HG03575 (cell line): ENCODE measurements around the gene HERC2.

Experiments used
- ATAC-seq: cut with Tn5 transposase; IDR thresholded peaks from one replicate; pipeline ENCODE4 v1.9.1; 2021; ENCODE audit not compliant: unreplicated experiment, insufficient number of reproducible peaks, low FRiP score; ENCODE audit errors: extremely low read depth

HERC2 gene

GRCh38 chr15:28086175-28086703 is 235.7 kb downstream of the HERC2 start:
- ATAC-seq: peak; percentile 74

GRCh38 chr15:28085489-28086174 is 236.3 kb downstream of the HERC2 start:
- no peak for ATAC-seq

- no peak for ATAC-seq
Observed at GRCh38 chr15:28084547-28084946, 237.4 kb downstream of the HERC2 start.

GRCh38 chr15:28082891-28083684 is 238.9 kb downstream of the HERC2 start:
- ATAC-seq: no peak

GRCh38 chr15:28081594-28081993 is 240.4 kb downstream of the HERC2 start:
- no peak for ATAC-seq

GRCh38 chr15:28080386-28080785 is 241.6 kb downstream of the HERC2 start:
- ATAC-seq: no peak

- ATAC-seq: no peak
Observed at GRCh38 chr15:28079313-28079969, 242.5 kb downstream of the HERC2 start.

GRCh38 chr15:28078191-28078719 is 243.7 kb downstream of the HERC2 start:
- no peak for ATAC-seq

GRCh38 chr15:28075573-28075972 is 246.4 kb downstream of the HERC2 start:
- ATAC-seq: no peak

- ATAC-seq: no peak
Observed at GRCh38 chr15:28068930-28069329, 253.0 kb downstream of the HERC2 start.

- no peak for ATAC-seq
Observed at GRCh38 chr15:28066231-28066630, 255.7 kb downstream of the HERC2 start.
